ENCODE measurements around the gene PACS2. TPM values are rescaled to one million over a fixed set of nuclear protein-coding genes. Genes with fewer than 3 reads are reported as not detected.

Gene PACS2
- total RNA-seq, 1 donor from 2014 or later, result 30.3 TPM

DNA sequence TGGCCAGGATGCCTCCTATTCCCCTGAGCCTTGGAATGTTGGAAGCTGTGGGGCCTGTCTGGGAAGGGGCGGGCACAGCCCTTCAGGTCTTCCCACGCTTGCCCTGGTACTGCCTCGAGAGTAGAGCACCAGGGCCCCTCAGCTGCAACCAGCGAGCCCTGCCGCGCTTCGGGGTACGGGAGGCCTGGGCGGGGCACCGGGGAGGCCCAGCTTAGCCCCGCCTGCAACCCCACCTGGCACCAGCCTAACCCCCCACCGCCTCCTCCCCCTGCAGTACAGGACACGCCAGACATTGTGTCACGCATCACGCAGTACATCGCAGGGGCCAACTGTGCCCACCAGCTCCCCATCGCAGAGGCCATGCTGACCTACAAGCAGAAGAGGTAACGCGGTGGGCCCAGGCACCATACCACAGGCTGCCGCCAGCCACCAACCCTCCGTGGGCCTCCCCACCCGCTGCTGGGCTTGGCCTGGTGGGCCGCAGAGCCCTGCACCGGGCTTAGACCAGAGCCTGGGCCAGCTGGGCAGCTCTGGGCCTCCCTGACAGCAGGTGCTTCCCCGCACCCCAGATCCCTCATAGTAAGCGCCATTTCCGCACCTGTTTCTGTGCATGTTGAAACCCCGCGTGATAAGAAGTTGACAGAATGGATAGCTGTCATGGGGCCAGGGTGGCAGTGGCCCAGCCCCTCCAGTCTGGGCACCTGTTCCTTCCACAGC, 70.2 kb downstream of the PACS2 start:
- no peak for DNase-seq (ENCODE audit: low read depth in 2 of 2)

DNA sequence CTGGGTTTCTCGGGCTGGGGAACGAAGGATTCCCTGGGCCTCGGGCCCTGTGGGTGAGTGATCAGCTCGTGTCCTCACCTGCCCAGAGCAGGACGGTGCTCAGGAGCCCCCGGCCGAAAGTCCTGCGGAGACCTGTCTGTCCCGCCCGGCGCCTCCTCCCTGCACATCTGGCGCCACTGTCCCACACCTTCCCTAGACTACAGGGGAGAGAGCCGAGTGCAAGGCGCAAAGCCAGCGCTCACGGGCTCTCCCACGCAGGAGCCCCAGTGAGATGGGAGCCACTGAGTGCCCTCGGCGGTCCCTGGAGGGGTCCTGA, 70.7 kb downstream of the PACS2 start:
- DNase-seq (ENCODE audit: low read depth in 2 of 2), result no peak

DNA sequence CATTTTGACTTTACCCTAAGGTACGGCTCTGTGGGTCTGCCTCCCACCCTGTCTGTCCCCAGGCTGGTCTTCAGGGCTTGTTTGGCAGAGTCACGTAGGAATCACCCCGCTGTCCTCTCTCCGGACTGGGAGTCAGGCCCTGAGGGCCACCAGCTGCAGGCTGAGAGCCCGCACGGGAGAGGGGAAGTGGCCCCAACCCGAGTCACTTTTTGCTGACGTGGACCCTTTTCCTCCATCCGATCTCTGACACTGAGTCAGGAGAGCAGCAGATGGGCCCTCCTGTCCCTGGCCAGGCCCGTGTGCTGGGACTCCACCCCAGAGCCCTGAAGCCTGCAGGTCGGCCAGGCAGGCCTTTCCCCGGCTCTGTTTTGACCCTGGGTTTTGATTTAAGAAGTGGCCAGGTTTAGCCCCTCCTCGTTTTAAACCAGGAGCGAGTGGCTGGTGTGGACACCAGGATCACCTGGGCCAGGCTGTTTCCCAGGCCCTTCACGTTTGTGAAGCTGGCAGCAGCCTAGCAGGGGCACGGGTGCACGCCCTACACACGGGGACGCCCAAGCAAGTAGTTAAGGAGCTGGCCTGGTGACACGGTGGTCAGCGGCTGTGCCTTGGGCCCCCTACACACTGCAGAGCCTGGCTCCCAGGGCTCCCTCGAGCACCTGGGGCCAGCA, 71.3 kb downstream of the PACS2 start:
- DNase-seq (ENCODE audit: low read depth in 2 of 2), result no peak

DNA sequence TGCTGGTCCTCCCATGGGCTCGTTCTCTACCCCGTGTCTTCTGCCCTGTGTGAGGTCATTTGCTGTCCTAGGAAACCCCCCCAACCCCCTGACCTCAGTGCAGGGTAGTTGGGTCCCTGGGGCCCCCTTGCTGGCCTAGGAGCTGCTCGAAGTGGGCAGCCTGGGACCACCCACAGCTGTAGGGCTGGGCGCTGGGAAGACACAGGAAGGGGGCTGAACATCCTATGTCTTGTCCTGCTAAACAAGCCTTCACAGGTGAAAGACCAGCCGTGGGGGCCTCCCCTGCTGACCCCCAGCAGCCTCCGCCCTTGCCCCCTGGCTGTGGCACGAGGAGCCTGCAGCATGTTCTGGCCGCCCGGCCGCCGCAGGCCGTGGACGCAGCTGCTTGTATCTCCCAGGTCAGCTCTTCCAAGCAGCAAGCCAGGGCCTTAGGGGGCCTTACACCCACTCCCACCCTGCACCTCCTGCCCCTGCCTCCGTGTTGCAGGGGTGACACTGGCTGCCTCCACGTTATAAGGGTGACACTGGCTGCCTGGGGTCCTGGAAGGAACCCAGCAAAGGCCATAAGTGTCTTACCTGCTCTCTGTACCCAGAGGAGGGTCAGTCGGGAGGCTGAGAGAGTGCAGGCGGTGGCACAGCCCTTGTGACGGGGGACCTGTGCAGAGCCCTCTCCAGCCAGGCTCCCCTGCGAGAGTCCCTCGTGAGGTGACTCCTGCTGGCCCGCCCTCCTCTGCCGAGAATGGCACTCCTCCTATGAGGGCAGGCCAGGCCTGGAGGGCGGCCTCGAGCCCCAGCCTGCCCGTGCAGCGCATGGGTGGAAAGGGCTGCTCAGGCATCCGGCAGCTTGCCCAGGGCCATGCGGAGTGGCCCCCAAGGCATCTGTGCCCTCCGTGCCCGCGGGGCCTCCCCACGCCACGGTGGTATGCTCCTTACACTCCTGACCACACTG, 72.3 kb downstream of the PACS2 start:
- no peak for DNase-seq (ENCODE audit: low read depth in 2 of 2)

DNA sequence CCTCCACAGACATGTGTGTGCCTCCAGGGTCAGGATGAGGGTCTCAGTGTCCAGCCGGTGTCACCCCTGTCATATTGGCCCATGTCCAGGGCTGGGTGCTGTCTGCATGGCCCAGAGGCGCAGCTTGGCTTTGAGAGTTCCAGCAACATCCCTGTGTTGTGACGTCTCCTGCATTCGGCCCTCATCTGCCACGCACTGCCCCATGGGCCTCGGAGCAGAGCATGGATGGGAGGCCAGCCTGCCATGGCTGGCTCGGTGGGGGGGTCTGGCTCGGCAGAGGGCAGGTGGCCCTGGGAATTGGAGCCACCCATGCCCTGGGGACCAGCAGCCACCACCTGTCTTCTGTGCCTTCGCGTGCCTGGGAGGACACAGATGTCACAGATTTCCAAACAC, 73.0 kb downstream of the PACS2 start:
- no peak for DNase-seq (ENCODE audit: low read depth in 2 of 2)

DNA sequence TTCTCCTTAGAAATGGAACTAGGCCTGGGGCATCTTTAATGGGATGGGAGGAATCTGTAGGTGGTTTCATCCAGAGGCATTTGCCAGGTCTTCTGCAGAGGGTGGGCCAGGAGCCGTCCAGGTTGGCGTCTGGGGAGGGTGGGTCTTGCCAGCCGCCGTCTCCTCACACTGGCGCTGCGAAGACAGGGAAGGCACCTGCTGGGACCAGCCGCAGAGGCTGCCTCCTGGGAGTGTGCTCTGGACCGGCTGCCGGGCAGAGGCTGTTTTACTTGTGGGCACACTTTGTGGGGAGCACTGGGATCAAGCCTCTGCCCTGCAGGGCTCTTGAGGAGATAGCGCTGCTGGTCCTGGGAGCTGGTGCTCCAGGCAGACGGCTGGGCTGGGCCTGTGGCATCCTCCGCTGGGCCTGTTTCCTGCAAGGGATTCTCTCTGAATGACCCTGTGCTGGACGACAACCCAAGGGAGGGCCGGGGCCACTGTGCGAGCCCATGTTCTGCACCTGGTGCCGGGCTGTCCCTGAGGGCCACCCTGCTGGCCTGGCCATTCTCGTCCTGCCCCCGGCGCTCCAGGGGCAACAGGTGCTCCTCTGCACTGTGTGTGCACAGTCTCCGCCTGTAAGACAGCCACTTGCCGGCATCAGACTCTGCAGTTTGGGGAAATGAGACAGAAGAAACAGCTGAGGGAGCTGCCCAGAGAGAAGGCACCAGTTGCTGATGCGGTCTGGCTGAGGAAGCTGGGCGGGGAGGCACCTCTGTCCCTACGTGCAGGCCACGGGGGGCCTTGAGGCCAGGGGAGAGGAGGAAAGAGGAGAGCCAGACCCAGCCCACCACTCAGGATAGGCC, 73.8 kb downstream of the PACS2 start:
- DNase-seq (ENCODE audit: low read depth in 2 of 2), result no peak

DNA sequence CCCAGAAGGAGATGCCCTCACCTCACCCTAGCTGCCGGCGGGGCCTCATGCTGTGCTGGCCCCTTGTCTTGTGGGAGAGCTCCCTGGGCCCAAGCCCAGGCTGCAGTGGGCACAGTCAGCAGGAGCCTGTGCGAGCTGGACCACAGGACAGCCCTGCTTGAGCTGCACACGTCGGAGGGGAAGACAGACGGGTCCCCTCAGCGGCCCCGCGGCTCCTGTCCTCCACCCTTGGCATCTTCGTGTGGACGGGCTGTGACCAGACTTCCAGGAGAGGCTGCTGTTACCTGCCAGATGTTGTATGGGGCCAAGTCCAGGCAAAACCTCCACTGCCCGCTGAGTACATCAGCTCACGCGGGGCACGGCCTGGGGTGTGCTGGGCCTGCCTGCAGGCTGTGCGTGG, 74.4 kb downstream of the PACS2 start:
- no peak for DNase-seq (ENCODE audit: low read depth in 2 of 2)

DNA sequence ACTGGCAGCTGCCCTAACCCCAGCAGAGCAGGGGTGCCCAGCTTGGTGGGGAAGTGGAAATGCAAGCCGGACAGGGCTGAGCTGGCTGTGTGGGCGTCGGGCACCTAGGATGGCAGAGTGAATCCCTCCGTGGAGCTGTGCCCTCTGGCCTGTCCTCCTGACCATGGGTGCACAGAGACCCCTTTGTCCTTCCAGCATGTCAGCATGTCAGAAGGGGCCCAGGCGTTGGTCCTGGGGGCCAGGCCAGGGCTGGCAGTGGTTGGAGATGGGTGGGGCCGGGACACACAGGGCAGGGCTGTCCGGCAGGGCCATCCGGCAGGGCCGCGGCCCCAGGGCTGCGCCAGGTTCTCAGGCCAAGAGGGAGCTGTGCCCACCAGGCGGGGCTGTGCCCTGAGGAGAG, 75.0 kb downstream of the PACS2 start:
- DNase-seq (ENCODE audit: low read depth in 2 of 2), result no peak

DNA sequence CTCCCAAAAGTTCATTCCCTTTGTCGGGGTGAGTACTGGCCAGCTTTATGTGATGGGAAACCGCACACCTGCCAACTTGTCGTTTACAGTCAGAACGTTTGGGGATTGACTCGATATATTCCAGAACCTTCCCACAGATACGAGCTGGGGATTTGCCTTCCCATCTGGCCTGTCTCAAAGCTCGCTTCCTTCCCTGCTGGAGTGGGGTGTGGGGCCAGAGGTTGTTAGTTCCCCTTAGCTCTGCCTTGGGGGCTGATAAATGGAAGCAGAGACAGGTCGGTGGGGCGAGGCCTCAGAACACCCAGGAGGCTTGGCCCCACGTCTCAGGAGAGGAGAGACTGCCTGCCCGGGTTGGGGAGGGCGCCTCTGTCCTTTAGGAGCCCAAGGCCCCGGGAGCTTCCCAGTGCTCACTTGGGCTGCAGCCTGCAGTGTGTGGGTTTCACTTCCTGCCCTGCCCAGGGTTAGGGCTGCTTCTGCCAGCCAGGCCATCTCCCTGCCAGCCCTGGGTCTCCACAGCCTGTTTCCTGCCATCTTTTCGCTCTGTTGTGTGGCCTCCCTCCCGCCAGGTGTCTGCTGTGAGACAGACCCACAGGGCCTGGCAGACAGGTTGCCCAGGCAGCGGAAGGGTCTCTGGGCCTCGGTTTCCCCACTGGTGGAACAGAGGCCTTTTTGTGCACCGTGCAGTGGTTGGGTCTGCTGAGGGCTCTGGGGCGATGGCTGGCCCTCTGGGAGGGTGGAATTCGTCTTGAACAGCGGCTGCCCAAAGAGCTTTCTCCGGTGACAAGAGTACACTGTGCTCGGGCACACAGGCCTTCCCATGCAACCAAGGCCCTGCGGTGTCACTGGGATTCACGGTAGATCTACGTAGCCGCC, 75.7 kb downstream of the PACS2 start:
- no peak for DNase-seq (ENCODE audit: low read depth in 2 of 2)

DNA sequence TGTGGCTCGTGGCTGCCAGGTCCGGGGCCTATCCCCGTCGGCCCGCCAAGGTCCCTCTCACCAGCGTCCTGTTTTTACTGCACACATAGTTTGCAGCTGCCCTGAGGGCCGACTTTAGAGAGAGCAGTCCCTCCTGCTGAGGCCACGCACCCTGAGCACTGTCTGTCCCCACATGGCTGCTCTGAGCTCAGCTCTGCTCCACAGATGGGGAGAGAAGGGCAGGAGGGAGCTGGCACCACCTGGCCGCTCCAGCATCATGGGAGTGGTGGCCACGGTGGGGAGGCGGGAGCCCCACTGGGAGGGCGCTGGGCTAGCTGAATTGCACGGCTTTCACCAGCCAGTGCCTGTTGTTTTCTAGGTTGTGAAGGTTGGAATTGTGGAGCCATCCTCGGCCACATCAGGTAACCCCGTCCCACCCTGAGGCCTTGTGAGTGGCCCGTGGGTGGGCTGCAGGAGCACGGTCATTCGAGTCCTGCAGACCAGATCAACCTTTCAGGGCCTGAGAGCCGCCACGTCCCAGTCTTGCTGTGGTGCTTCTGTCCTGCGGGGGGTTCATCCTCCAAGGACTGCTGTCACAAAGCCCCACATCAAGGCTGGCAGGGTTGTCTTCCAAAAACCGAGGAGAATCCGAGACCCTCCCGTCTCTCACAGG, 76.4 kb downstream of the PACS2 start:
- no peak for DNase-seq (ENCODE audit: low read depth in 2 of 2)

DNA sequence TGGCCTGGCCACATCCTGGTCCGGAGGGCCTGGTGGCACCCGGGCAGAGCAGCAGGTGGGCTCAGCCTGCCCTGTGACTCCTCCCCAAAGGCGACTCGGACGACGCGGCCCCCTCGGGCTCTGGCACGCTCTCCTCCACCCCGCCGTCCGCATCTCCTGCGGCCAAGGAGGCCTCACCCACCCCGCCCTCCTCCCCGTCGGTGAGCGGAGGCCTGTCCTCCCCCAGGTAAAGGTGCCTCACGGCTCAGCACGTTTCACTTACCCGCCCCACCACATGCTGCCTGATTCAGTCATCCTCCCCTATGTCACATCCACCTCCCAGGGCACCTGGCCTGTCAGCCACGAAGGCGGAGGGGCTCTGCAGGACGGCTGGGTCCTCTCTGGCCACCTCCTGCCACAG, 77.0 kb downstream of the PACS2 start:
- no peak for DNase-seq (ENCODE audit: low read depth in 2 of 2)

DNA sequence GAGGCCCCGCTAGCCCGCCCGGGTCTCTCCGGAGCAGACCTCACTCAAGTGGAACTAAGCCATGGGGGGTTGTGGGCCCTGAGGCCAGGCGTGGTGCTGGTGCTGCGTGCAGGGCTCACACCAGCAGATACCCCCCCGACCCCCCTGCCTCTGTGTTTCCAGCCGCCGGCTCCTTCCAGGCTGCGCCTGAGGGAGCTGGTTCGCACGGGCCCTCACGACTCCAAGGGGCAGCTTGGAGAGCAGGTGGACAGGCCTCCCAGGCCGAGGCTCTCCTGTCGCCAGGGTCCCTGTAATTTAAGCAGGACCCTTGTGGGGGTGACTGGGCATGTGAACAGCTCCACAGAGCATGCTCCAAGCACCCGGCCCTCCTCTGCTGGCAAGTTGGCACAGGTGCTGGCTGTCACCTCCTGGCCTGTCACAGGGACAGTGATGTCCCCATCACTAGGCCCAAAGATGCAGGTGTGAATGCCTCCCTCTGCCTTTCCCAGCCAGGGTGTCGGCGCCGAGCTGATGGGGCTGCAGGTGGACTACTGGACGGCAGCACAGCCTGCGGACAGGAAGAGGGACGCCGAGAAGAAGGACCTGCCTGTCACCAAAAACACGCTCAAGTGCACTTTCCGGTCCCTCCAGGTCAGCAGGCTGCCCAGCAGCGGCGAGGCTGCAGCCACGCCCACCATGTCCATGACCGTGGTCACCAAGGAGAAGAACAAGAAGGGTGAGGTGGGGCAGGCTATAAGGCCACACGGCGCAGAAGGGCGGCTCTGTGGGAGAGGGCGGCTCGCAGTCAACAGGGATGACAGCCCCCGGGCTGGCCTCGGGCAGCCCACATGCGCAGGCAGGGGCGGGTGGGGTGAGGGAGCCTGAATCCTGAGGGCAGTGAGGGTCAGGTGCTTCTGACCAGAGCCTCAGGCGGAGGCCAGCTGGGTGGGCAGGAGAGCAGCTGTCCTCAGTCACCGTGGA, 77.9 kb downstream of the PACS2 start:
- no peak for DNase-seq (ENCODE audit: low read depth in 2 of 2)

DNA sequence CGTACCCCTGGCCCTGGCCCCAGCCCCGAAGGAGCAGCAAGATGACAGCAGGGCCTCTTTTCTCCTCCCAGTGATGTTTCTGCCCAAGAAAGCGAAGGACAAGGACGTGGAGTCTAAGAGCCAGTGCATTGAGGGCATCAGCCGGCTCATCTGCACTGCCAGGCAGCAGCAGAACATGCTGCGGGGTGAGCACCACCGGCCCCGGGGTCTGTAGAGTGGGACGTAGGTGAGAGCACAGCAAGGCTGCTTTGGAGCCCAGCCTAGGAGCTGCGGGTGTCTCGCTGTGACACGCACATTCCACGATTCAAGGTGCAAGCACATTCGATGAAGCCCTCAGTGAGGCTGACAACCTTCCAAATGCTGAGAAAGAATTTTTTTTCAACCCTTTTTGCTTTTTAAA, 78.6 kb downstream of the PACS2 start:
- no peak for DNase-seq (ENCODE audit: low read depth in 2 of 2)

DNA sequence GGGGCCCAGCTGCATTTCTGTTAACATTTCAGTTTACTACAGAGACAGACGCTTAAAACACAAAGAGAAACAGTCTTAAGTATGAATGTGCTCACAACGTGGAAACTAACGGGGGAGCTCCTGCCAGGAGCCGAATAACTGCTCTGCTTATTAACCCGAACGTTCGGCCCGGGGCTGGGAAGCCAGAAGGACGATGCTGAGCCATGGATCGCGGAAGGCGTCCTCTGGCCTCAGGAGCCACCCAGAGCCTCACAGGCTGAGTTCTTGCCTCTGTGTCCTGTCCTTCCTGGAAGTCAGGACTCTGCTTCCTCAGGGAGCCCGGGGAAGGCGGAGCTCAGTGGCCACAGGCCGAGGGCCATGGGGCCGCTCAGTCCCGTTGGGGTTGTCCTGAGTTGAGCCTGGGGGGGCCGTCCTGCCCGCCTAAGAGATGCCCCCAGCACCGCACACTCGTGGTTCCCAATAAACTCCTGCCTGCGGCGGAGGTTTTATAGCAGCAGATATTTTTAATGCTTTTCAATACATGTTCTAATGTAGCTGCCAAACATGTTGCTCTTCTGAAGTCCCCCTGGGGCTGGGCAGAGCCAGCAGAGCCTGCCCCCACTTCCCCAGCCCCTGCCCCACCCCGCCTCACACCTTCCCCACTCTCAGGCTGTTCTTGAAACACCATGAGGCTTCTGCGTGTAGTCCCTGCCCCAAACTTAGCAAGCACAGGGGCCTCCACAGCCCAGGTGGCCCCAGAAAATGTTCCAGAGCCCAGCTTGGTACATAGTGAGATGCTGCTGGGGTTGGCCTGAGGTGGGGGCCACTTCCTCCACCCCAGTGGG, 80.4 kb downstream of the PACS2 start:
- DNase-seq (ENCODE audit: low read depth in 2 of 2), result no peak

DNA sequence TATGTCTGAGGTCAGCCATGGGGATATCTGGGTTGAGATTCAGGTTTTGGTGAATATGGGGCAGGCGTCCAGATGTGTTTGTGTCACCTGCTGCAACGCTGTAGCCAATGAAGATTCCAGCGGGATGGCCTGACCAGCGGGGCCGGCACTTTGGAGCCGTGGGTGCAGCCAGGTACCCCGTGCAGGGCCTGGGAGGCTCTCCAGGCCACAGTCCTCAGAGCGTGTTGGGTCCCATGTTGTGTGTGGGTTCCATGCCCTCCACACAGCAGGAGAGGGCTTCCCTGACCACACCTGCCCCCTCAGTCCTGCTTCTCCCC, 80.9 kb downstream of the PACS2 start:
- DNase-seq (ENCODE audit: low read depth in 2 of 2), result no peak

DNA sequence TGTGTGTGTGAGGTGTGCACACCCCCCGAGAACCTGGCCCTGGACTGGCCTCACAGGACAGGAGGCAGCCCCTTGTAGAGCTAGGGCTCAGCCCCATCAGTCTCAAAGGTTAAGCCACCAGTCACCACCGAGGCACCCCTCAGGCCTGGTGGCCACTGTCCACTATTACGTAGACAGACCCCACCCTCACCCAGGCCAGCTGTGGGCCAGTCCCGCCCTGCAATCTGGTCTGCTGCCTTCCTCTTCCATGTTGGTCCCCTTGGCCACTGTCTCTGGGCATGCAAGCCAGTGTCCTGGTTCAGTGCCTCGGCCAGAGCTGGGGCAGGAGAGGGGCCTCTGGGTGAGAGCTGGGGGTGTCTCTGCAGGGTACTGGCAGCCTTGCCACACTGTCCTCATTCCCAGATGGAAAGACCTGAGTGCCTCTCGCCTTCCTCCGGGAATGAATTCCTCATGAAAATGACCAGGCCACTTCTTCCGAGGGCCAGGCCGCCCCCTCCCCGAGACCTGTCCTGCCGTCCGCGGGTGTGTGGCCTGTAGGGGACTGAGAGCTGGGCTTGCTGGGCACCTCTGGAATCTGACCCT, 82.9 kb downstream of the PACS2 start:
- no peak for DNase-seq (ENCODE audit: low read depth in 2 of 2)

DNA sequence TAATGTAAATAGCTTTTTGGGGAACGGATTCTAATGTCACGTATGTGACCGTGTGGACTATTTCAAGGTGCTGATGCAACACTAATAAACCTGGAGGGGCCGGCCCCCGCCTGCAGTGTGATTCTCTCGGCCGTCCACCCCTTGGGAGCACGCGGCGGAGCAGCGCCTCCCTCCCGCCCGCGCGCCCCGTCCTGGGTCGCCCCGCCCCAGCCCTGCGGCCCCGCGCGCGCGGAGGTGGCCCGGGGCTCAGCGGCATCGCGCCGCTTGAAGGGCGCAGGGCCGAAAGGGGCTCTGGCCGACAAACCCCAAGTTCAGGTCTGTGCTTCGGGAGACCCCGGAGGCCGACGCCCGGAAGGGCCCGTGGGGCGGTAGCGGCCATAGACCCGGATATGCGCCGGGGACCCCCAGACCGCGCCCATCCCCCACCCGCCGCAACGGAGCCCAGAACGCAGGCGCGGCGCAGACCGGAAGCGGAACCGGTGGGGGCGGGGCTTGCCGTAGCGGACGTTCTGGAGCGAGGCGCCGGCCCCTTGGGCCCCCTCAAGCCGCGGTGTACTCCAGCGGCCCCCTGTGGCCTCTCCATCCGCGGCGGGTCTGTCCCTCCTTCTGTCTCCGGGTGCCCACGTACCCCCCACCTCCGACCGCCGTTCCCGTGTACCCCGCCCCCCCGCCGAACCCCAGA, 83.6 kb downstream of the PACS2 start, which contains the start of gene TEX22:
TEX22 (plus strand) TSS at position 495 of the 682 bp plus-strand sequence. CDS start 803 bp downstream, outside the sequence.
- DNase-seq (ENCODE audit: low read depth in 2 of 2), result peak; percentile 60 to 84
